ENCODE results near the gene ARVCF.

The ARVCF gene

GRCh38 chr22:20015187-20015625, 1.4 kb downstream of the ARVCF start:
- DNase-seq = no peak

- DNase-seq = no peak
Measured at GRCh38 chr22:20014526-20015186, 2.0 kb downstream of the ARVCF start.

- peak; percentile 41 for DNase-seq
Measured at GRCh38 chr22:20013382-20013871, 3.2 kb downstream of the ARVCF start.

GRCh38 chr22:20012741-20013331, 3.8 kb downstream of the ARVCF start:
- no peak for DNase-seq

- DNase-seq = no peak
Measured at GRCh38 chr22:20011993-20012740, 4.5 kb downstream of the ARVCF start.

GRCh38 chr22:20011123-20011992, 5.3 kb downstream of the ARVCF start:
- no peak for DNase-seq

- no peak for DNase-seq
Measured at GRCh38 chr22:20010307-20011122, 6.1 kb downstream of the ARVCF start.

- no peak for DNase-seq
Measured at GRCh38 chr22:20009582-20010306, 6.9 kb downstream of the ARVCF start.

GRCh38 chr22:20009018-20009491, 7.6 kb downstream of the ARVCF start:
- DNase-seq = no peak

GRCh38 chr22:20008221-20008995, 8.2 kb downstream of the ARVCF start:
- no peak for DNase-seq

GRCh38 chr22:20004464-20004863, 12.2 kb downstream of the ARVCF start:
- no peak for DNase-seq

GRCh38 chr22:20003304-20003703, 13.3 kb downstream of the ARVCF start:
- DNase-seq = no peak

GRCh38 chr22:20002636-20003035, 14.0 kb downstream of the ARVCF start:
- DNase-seq = no peak

- DNase-seq = no peak
Measured at GRCh38 chr22:20002128-20002527, 14.5 kb downstream of the ARVCF start.

- no peak for DNase-seq
Measured at GRCh38 chr22:20001082-20001638, 15.5 kb downstream of the ARVCF start.

GRCh38 chr22:20000246-20001081, 16.2 kb downstream of the ARVCF start:
- DNase-seq = no peak

GRCh38 chr22:19998991-19999820, 17.4 kb downstream of the ARVCF start:
- DNase-seq = no peak

All from NCI-H1436 (cell line).